Prostate gland (tissue), 2 donors: ENCODE measurements around the gene CLEC16A.

Experiments
- CTCF ChIP-seq, 4 experiments: fragments of 200-600 bp in 2 of 4; fragments of 450-650 bp in 2 of 4; sonication (generic) in 2 of 4; IDR thresholded peaks; 1 replicate in 3 of 4; 2 replicates in 1 of 4; pipeline ENCODE4 v1.5.1; 2016 to 2019; ENCODE audit warnings: antibody characterized with exemption in 4 of 4, mild to moderate bottlenecking in 2 of 4, moderate library complexity in 2 of 4
- POLR2A ChIP-seq: fragments of 450-650 bp; IDR thresholded peaks from one replicate; pipeline ENCODE4 v1.6.1; 2016; ENCODE audit warnings: antibody characterized with exemption, mild to moderate bottlenecking
- POLR2AphosphoS5 ChIP-seq: sonication (generic); formaldehyde crosslinking; IDR thresholded peaks from one replicate; pipeline ENCODE4 v1.6.1; 2017; ENCODE audit warnings: antibody characterized with exemption

DNA sequence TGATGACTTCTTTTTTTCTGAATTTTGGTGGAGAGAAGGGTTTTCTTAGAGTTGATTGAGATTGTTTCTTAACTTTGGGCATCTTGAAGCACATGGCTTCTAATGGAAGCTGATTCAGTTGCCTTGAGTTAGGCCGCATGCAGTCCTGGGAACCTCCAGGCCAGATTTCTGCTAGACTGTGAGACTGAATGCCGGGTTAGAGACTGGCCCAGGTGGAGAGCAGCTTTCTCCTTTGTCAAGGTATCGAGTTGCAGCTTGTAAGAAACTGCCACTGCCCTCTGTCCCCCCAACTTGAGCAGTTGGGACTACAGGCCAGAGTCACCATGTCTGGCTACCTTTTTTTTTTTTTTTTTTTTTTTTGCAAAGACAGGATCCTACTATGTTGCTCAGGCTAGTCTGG is 77.6 kb downstream of the CLEC16A start:
- TF ChIP-seq POLR2A (no peak), CTCF (IDR thresholded peaks at IDR 0.05) (no peak), POLR2AphosphoS5 (no peak)
